Spleen (tissue), 11 donors: Measurements from ENCODE around the gene QSOX1. TPM values are rescaled to one million over a fixed set of nuclear protein-coding genes. Genes with fewer than 3 reads are reported as not detected.

Experiments used
- DNase-seq: peaks from one replicate; pipeline ENCODE4 v3.0.0-alpha.2; 2020
- H3K27ac ChIP-seq, 8 donors: fragments of 200-600 bp; sonication (generic) in 7 of 8; 1 replicate in 4 of 8; 2 replicates in 4 of 8; pipeline versions ENCODE4 v1.5.0 to v1.8.0; 2016 to 2021; ENCODE audit warnings: inconsistent platforms in 4 of 8, mild to moderate bottlenecking in 4 of 8, moderate library complexity in 1 of 8
- H3K27me3 ChIP-seq, 7 donors: fragments of 200-600 bp; sonication (generic) in 6 of 7; replicated peaks in 1 of 7; 1 replicate in 4 of 7; 2 replicates in 3 of 7; pipeline versions ENCODE4 v1.5.0 to v1.8.0; 2016 to 2021; ENCODE audit warnings: inconsistent platforms in 3 of 7, mild to moderate bottlenecking in 1 of 7
- H3K36me3 ChIP-seq, 6 donors: fragments of 200-600 bp; sonication (generic) in 5 of 6; 1 replicate in 4 of 6; 2 replicates in 2 of 6; pipeline versions ENCODE4 v1.5.0 to v1.8.0; 2016 to 2021; ENCODE audit warnings: inconsistent platforms in 2 of 6
- H3K4me1 ChIP-seq, 6 donors: fragments of 200-600 bp; sonication (generic) in 5 of 6; 1 replicate in 3 of 6; 2 replicates in 3 of 6; pipeline versions ENCODE4 v1.5.0 to v1.8.0; 2016 to 2021; ENCODE audit warnings: inconsistent platforms in 3 of 6
- H3K4me3 ChIP-seq, 8 donors: fragments of 200-600 bp; sonication (generic) in 7 of 8; 1 replicate in 4 of 8; 2 replicates in 4 of 8; pipeline versions ENCODE4 v1.5.0 to v1.8.0; 2016 to 2021; ENCODE audit warnings: inconsistent platforms in 4 of 8, mild to moderate bottlenecking in 4 of 8, moderate library complexity in 2 of 8
- H3K9me3 ChIP-seq, 8 donors: fragments of 200-600 bp; sonication (generic) in 7 of 8; 1 replicate in 4 of 8; 2 replicates in 4 of 8; pipeline versions ENCODE4 v1.5.0 to v1.8.0; 2016 to 2021; ENCODE audit warnings: inconsistent platforms in 4 of 8
- POLR2A ChIP-seq, 3 donors: fragments of 450-650 bp; IDR thresholded peaks; one replicate each; pipeline ENCODE4 v1.5.1; 2017; ENCODE audit warnings: antibody characterized with exemption in 3 of 3, mild to moderate bottlenecking in 1 of 3
- POLR2AphosphoS5 ChIP-seq, 3 donors: sonication (generic); formaldehyde crosslinking; IDR thresholded peaks; one replicate each; pipeline ENCODE4 v1.5.1; 2017; ENCODE audit warnings: antibody characterized with exemption in 3 of 3
- WGBS, 5 donors: extraction: QIAGEN DNeasy Blood & Tissue Kit in 3 of 5; methylation state at CpG; one replicate each; pipeline versions ENCODE4 v1.1.5 to v1.1.7; 2013 to 2018; 5-methylcytosine and 5-hydroxymethylcytosine counted together
- intact Hi-C: fragments of 100-400 bp; cut with DNase I; formaldehyde crosslinking; loops from one replicate; pipeline ENCODE4 v1.15.0; 2023; ENCODE audit warnings: low total_unique reads
- polyA plus RNA-seq, 3 donors: library from polyadenylated mRNA; stranded (reverse); fragments of 200-250 nt; gene quantifications; one replicate each; pipeline ENCODE4 v1.2.1, GENCODE V29; 2013
- total RNA-seq, 7 donors: library from RNA; depleted of rRNA in 3 of 7; stranded (reverse); fragments of >200 nt in 3 of 7; fragmentation: NEBNext Ultra II Directional in 4 of 7; extraction: Animal tissue kit (Norgen Biotek cat#: 25700) in 4 of 7; gene quantifications; one replicate each; pipeline versions ENCODE4 v1.1.0 to v1.2.1, GENCODE V29; 2016 to 2021
- TF ChIP-seq, protein P1 (sequence below), 11 experiments: fragments of 200-600 bp in 7 of 11; fragments of 450-650 bp in 4 of 11; sonication (generic) in 4 of 11; IDR thresholded peaks in 8 of 11; conservative IDR thresholded peaks in 3 of 11; 1 replicate in 7 of 11; 2 replicates in 4 of 11; pipeline versions ENCODE4 v1.4.0 to v1.8.0; 2016 to 2021; ENCODE audit warnings: antibody characterized with exemption in 11 of 11, inconsistent platforms in 4 of 11, mild to moderate bottlenecking in 1 of 11
- donor health status: healthy with polysubstance abuse.
- donor health status: DM: no; HTN: no; CAD: no; lungs with moderate emphysema.
- donor health status: DM: no; HTN: no; CAD: no.
- donor health status: Bipolar disorder and iron deficiency.
- donor health status: healthy.
- donor health status: DM: no; HTN: no; CAD: no.
- donor health status: DM: yes; HTN: yes; CAD: no.

QSOX1 gene
- total and polyA plus RNA-seq, 10 donors, result 35.2 to 78.9 (median 56.5) TPM

DNA sequence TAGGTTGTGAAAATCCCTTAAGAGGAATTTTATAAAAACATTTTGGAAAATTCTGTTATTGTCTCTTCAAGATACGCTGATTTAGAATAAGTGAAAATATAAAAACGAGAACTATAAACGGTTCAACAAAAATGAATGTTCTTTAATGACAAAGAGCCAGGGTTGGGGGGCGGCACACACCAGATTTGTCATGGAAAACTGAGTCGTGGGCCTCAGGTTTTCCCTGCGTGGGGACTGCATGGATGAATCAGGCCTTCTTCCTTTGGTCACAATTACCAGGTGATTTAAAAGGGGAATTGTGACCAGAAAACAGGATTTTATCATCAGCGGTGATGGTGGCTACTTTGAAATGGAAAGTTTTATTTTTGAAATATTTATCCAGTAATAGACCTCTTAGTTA lies 84.0 kb downstream of the QSOX1 start:
- no peak overlapping the region for H3K4me3 ChIP-seq
- 15 to 19% (median 18%) methylated on average over 7 of the region's 7 CpGs for WGBS, 5 donors
- TF ChIP-seq POLR2A (IDR thresholded peaks at IDR 0.05) (no peak), POLR2AphosphoS5 (IDR thresholded peaks at IDR 0.05) (no peak)
- TF ChIP-seq, protein P1, sequence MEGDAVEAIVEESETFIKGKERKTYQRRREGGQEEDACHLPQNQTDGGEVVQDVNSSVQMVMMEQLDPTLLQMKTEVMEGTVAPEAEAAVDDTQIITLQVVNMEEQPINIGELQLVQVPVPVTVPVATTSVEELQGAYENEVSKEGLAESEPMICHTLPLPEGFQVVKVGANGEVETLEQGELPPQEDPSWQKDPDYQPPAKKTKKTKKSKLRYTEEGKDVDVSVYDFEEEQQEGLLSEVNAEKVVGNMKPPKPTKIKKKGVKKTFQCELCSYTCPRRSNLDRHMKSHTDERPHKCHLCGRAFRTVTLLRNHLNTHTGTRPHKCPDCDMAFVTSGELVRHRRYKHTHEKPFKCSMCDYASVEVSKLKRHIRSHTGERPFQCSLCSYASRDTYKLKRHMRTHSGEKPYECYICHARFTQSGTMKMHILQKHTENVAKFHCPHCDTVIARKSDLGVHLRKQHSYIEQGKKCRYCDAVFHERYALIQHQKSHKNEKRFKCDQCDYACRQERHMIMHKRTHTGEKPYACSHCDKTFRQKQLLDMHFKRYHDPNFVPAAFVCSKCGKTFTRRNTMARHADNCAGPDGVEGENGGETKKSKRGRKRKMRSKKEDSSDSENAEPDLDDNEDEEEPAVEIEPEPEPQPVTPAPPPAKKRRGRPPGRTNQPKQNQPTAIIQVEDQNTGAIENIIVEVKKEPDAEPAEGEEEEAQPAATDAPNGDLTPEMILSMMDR (IDR thresholded peaks at IDR 0.05 in 8 of 11, conservative IDR thresholded peaks at IDR 0.05 in 3 of 11), result no peak

DNA sequence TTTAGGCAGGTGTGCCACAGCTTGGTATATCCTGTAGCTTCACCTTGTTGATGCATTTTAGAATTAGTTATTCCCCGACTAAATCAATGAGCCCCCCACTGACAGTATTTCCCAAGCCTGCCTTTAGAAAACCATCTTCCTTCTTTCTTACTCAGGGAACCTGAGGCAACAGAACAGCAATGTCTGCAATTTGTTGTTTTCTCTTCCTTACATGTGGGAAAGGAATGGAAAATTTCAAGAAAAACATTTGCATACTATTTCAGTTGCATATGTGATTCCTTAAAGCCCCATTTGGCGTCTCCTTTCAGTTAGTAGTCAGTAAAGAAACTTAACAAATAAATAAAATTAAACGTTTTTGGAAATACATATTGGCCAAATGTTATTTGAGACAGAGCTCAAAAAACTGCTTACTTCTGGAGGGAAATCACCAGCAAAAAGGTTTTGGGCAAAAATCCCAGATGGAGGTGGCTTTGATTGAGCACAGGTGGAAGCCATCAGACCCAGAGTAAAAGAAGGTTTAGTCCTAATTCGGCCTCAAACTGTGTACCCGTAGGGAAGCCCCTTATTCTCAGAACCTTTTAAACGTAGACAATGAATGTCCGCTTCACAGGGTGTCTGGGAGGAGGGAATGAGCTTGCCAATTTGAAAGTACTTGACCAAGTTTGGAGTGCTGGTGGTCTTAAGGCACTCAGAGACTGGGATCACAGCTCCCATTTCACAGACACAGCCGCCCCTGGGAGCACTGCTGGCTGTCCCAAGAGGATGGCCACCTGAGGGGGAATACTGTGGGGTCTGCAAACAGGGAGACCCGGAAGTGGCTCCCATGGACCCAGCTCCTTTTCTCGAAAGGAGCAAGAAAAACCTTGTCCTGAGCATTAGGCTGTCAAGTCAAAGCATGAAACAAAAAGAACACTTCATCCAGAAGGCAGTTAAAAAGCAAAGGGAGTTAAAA lies 84.8 kb downstream of the QSOX1 start:
- no peak for DNase-seq
- no peak for TF ChIP-seq POLR2AphosphoS5 (IDR thresholded peaks at IDR 0.05)
- TF ChIP-seq POLR2A (IDR thresholded peaks at IDR 0.05), result no peak
- TF ChIP-seq, protein P1 (IDR thresholded peaks at IDR 0.05 in 8 of 11, conservative IDR thresholded peaks at IDR 0.05 in 3 of 11), result no peak
- H3K4me1 ChIP-seq, result peaks cover 10 to 28% (median 20%) of the 10 kb centered on the region in 6 donors
- no peaks in the 10 kb centered on the region for H3K36me3 ChIP-seq
- H3K4me3 ChIP-seq, result no peak overlapping the region
- intact Hi-C loops, result no loop called here
- no peak overlapping the region for H3K27ac ChIP-seq
- peaks cover 2 to 100% (median 71%) of the 10 kb centered on the region in 7 donors for H3K27me3 ChIP-seq
- WGBS, 5 donors, result 11 to 17% (median 14%) methylated on average over 10 of the region's 10 CpGs
- H3K9me3 ChIP-seq, result no peaks in the 10 kb centered on the region

More for the DNA sequence above, 84.0 kb downstream of the QSOX1 start:
- H3K27me3 ChIP-seq, result peaks cover 2 to 100% (median 79%) of the 10 kb centered on the region in 7 donors
- no peak for DNase-seq
- H3K36me3 ChIP-seq, result no peaks in the 10 kb centered on the region
- no peak overlapping the region for H3K27ac ChIP-seq
- intact Hi-C loops, result no loop called here
- no peaks in the 10 kb centered on the region for H3K9me3 ChIP-seq
- H3K4me1 ChIP-seq, result peaks cover 14 to 35% (median 27%) of the 10 kb centered on the region in 6 donors

DNA sequence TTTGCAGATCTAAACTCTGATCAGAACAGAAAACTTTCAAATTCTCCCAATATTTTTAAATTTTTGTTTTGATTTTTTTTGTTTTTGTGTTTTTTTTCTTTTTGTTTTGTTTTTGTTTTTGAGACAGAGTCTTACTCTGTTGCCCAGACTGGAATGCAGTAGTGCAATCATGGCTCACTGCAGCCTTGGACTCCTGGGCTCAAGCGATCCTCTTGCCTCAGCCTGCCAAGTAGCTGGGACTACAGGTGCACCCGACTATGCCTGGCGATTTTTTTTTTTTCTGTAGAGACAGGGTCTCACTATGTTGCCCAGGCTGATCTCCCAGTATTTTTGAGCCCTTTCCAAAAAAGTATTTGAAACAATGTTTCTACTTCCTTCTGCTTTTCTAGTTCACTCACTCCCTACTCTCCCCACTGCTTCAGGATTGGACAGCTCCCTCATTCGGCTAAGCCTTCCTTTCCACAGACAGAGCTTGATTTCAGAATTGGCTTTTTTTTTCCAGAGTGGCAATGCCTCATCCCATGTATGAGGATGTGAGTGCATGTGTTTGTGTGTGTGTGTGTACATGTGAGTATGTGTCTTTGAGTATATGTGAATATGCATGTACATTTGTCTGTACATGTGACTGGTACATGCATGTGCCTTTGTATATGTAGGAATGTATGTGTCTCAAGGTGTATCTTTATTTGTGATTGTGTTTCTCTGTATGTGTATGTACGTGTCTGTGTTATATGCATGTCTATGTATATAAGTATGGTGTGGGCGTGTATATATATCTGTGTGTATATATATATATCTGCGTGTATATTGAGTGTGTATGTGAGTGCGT lies 87.3 kb downstream of the QSOX1 start:
- Histone ChIP-seq H3K27me3 (peaks cover 0 to 92% (median 46%) of the 10 kb centered on the region in 7 donors), H3K9me3 (no peaks in the 10 kb centered on the region), H3K4me1 (peaks cover 0 to 2% (median 0%) of the 10 kb centered on the region in 6 donors), H3K4me3 (no peak overlapping the region), H3K27ac (no peak overlapping the region), H3K36me3 (no peaks in the 10 kb centered on the region)
- intact Hi-C loops, result no loop called here
- 72 to 81% (median 74%) methylated on average over 8 of the region's 8 CpGs for WGBS, 5 donors
- no peak for DNase-seq
- TF ChIP-seq POLR2AphosphoS5 (IDR thresholded peaks at IDR 0.05) (no peak), POLR2A (IDR thresholded peaks at IDR 0.05) (no peak)
- TF ChIP-seq, protein P1 (IDR thresholded peaks at IDR 0.05 in 8 of 11, conservative IDR thresholded peaks at IDR 0.05 in 3 of 11), result no peak
